ENCODE measurements around the gene THADA.

DNA sequence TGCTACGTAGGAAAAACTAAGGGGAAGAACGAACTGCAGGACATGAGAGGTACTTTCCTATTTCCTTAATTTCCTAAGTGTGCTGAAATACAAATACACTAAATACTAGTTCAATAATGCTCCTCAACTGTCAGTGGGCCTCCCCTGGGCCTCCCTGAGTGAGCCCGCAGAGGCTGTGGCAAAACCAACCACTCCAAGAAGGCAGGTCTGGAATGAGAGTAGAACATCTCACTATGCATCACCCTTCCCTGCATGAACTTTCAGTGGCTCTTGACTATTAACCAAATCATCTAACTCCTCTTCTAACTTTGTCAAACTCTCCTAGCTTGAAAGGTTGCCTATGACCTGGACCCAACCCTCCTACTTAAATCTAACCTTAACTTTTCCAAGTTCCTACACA lies 84.6 kb downstream of the THADA start:
- TF ChIP-seq KLF7 (tag by site-specific recombination; IDR thresholded peaks at IDR 0.05; ENCODE audit: borderline replicate concordance) (no peak), ZNF701 (tag by site-specific recombination; IDR thresholded peaks at IDR 0.05) (no peak), ZBTB7A (tag by site-specific recombination; IDR thresholded peaks at IDR 0.05; ENCODE audit: low read depth) (no peak), ZFHX2 (tag by site-specific recombination; conservative IDR thresholded peaks at IDR 0.05) (no peak), ZBTB8A (tag by site-specific recombination; IDR thresholded peaks at IDR 0.05) (no peak), ZNF561 (tag by site-specific recombination; IDR thresholded peaks at IDR 0.05; ENCODE audit: borderline replicate concordance) (no peak), ZFP69B (tag by site-specific recombination; IDR thresholded peaks at IDR 0.05) (no peak), SP2 (tag by site-specific recombination; IDR thresholded peaks at IDR 0.05) (no peak), ZSCAN16 (tag by site-specific recombination; IDR thresholded peaks at IDR 0.05) (no peak), ZNF449 (tag by site-specific recombination; IDR thresholded peaks at IDR 0.05) (no peak)
- TF ChIP-seq, protein P1, sequence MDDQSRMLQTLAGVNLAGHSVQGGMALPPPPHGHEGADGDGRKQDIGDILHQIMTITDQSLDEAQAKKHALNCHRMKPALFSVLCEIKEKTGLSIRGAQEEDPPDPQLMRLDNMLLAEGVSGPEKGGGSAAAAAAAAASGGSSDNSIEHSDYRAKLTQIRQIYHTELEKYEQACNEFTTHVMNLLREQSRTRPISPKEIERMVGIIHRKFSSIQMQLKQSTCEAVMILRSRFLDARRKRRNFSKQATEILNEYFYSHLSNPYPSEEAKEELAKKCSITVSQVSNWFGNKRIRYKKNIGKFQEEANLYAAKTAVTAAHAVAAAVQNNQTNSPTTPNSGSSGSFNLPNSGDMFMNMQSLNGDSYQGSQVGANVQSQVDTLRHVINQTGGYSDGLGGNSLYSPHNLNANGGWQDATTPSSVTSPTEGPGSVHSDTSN (CRISPR knock-in tag; IDR thresholded peaks at IDR 0.05): no peak
- TF ChIP-seq, protein P2, sequence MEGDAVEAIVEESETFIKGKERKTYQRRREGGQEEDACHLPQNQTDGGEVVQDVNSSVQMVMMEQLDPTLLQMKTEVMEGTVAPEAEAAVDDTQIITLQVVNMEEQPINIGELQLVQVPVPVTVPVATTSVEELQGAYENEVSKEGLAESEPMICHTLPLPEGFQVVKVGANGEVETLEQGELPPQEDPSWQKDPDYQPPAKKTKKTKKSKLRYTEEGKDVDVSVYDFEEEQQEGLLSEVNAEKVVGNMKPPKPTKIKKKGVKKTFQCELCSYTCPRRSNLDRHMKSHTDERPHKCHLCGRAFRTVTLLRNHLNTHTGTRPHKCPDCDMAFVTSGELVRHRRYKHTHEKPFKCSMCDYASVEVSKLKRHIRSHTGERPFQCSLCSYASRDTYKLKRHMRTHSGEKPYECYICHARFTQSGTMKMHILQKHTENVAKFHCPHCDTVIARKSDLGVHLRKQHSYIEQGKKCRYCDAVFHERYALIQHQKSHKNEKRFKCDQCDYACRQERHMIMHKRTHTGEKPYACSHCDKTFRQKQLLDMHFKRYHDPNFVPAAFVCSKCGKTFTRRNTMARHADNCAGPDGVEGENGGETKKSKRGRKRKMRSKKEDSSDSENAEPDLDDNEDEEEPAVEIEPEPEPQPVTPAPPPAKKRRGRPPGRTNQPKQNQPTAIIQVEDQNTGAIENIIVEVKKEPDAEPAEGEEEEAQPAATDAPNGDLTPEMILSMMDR (tag by site-specific recombination; IDR thresholded peaks at IDR 0.05): no peak
- TF ChIP-seq, protein P3, sequence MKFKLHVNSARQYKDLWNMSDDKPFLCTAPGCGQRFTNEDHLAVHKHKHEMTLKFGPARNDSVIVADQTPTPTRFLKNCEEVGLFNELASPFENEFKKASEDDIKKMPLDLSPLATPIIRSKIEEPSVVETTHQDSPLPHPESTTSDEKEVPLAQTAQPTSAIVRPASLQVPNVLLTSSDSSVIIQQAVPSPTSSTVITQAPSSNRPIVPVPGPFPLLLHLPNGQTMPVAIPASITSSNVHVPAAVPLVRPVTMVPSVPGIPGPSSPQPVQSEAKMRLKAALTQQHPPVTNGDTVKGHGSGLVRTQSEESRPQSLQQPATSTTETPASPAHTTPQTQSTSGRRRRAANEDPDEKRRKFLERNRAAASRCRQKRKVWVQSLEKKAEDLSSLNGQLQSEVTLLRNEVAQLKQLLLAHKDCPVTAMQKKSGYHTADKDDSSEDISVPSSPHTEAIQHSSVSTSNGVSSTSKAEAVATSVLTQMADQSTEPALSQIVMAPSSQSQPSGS (tag by site-specific recombination; IDR thresholded peaks at IDR 0.05; ENCODE audit: low read depth): no peak
- TF ChIP-seq, protein P4, sequence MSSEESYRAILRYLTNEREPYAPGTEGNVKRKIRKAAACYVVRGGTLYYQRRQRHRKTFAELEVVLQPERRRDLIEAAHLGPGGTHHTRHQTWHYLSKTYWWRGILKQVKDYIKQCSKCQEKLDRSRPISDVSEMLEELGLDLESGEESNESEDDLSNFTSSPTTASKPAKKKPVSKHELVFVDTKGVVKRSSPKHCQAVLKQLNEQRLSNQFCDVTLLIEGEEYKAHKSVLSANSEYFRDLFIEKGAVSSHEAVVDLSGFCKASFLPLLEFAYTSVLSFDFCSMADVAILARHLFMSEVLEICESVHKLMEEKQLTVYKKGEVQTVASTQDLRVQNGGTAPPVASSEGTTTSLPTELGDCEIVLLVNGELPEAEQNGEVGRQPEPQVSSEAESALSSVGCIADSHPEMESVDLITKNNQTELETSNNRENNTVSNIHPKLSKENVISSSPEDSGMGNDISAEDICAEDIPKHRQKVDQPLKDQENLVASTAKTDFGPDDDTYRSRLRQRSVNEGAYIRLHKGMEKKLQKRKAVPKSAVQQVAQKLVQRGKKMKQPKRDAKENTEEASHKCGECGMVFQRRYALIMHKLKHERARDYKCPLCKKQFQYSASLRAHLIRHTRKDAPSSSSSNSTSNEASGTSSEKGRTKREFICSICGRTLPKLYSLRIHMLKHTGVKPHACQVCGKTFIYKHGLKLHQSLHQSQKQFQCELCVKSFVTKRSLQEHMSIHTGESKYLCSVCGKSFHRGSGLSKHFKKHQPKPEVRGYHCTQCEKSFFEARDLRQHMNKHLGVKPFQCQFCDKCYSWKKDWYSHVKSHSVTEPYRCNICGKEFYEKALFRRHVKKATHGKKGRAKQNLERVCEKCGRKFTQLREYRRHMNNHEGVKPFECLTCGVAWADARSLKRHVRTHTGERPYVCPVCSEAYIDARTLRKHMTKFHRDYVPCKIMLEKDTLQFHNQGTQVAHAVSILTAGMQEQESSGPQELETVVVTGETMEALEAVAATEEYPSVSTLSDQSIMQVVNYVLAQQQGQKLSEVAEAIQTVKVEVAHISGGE (tag by site-specific recombination; conservative IDR thresholded peaks at IDR 0.05; ENCODE audit: low read depth): no peak

All from HEK293 (cell line).